Measurements from ENCODE around the gene POLK.

DNA sequence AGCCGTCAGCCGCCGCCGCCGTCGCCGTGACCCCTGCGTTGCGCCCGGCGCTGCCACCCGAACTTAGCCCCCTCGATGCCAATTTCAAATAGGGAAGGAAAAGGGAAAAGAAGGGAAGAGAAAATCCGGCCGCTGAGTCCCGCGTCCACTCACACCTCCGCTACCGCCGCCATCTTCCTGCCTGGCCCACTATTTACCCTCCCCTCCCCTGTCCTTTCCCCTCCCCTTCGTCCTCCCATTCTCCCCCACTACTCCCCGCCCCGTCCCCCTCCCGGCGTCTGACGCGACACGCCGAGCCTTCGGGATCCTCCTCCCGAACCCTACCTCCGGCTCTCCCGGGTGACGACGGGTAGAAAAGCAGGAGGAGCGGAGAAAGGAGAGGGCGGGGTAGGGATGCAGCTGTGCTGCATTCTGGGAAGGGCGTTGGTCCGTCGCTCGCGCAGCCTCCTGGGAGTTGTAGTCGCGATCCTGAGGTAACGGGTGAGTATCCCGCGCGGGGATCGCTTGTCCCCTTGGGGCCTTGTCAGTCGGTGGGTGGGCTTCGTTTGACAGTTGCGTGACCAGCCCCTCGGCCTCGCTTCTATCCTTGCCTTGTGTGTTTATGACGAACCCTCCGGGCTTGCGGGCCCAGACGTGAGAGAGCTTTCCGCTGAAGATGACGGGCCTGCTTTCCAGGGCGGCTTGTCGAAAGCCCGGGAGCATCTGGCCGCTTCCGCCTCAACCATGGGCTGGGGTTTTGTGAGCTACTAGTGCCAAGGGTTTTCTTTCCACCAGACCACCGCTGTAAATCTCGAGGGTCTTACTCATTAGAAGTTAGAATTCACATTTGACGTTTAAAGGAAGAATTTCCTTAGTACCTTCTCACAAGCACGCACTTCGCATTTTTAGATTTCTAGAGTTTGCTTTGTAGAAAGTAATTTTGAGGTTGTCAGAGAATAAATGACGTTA is at the start of gene POLK, which contains the start of gene CERT1:
- TF ChIP-seq, protein P1, sequence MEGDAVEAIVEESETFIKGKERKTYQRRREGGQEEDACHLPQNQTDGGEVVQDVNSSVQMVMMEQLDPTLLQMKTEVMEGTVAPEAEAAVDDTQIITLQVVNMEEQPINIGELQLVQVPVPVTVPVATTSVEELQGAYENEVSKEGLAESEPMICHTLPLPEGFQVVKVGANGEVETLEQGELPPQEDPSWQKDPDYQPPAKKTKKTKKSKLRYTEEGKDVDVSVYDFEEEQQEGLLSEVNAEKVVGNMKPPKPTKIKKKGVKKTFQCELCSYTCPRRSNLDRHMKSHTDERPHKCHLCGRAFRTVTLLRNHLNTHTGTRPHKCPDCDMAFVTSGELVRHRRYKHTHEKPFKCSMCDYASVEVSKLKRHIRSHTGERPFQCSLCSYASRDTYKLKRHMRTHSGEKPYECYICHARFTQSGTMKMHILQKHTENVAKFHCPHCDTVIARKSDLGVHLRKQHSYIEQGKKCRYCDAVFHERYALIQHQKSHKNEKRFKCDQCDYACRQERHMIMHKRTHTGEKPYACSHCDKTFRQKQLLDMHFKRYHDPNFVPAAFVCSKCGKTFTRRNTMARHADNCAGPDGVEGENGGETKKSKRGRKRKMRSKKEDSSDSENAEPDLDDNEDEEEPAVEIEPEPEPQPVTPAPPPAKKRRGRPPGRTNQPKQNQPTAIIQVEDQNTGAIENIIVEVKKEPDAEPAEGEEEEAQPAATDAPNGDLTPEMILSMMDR (IDR thresholded peaks at IDR 0.05), result no peak
- TF ChIP-seq POLR2A (IDR thresholded peaks at IDR 0.05) (peak; percentile 21 to 69), EP300 (IDR thresholded peaks at IDR 0.05) (no peak), POLR2AphosphoS5 (IDR thresholded peaks at IDR 0.05) (peak in 2 of 3 donors; percentile 33 to 60)

All from suprapubic skin (tissue), 4 donors.